HFFc6 (cell line): ENCODE data around the gene TNFSF12. TPM values are rescaled to one million over a fixed set of nuclear protein-coding genes. Genes with fewer than 3 reads are reported as not detected.

Experiments used
- DNase-seq: peaks from one replicate; pipeline ENCODE4 v3.0.0-alpha.2; 2018
- H3K27ac Mint-ChIP-seq: 2 replicates; pipeline ENCODE4 v1.8.0; 2020; ENCODE audit warnings: mild to moderate bottlenecking, mixed read lengths
- H3K27me3 Mint-ChIP-seq: 2 replicates; pipeline ENCODE4 v1.8.0; 2021; ENCODE audit warnings: mild to moderate bottlenecking, moderate library complexity, mixed read lengths; ENCODE audit not compliant: insufficient read depth
- H3K36me3 Mint-ChIP-seq: 2 replicates; pipeline ENCODE4 v1.8.0; 2021; ENCODE audit warnings: low read depth, mixed read lengths
- H3K4me1 Mint-ChIP-seq: 2 replicates; pipeline ENCODE4 v1.8.0; 2020; ENCODE audit warnings: low read depth, mixed read lengths
- H3K4me3 Mint-ChIP-seq: 2 replicates; pipeline ENCODE4 v1.8.0; 2020; ENCODE audit warnings: mild to moderate bottlenecking, moderate library complexity, mixed read lengths
- H3K9me3 Mint-ChIP-seq: 2 replicates; pipeline ENCODE4 v1.8.0; 2020; ENCODE audit warnings: mild to moderate bottlenecking, mixed read lengths
- CTCF ChIP-seq: fragments of 200-600 bp; sonication (generic); IDR thresholded peaks from 2 replicates; pipeline ENCODE4 v1.5.0; 2021; ENCODE audit warnings: antibody characterized with exemption, mild to moderate bottlenecking
- total RNA-seq, 6 experiments: library from RNA; stranded (reverse); fragmentation: NEBNext Ultra II Directional; extraction: Animal tissue kit (Norgen Biotek cat#: 25700); gene quantifications; 2 replicates in 1 of 6; 3 replicates in 5 of 6; pipeline ENCODE4 v1.2.3, GENCODE V29; 2021

TNFSF12 gene
- total RNA-seq, 6 experiments from 2014 or later, result 22.0 to 28.3 (median 25.4) TPM

GRCh38 chr17:7555320-7555948 lies 6.6 kb downstream of the TNFSF12 start:
- Mint-ChIP-seq H3K36me3 (no peaks in the 10 kb centered on the region; the same call in 1 of the 2 replicates), H3K27me3 (peaks cover 5% of the 10 kb centered on the region), H3K4me1 (peaks cover 22% of the 10 kb centered on the region), H3K9me3 (no peaks in the 10 kb centered on the region), H3K4me3 (no peak overlapping the region), H3K27ac (no peak overlapping the region)
- TF ChIP-seq CTCF, result peak; percentile 34
- DNase-seq, result no peak

GRCh38 chr17:7556627-7557026 lies 7.8 kb downstream of the TNFSF12 start:
- Mint-ChIP-seq H3K4me3 (no peak overlapping the region), H3K4me1 (peaks cover 29% of the 10 kb centered on the region), H3K27ac (no peak overlapping the region), H3K27me3 (peaks cover 8% of the 10 kb centered on the region), H3K9me3 (no peaks in the 10 kb centered on the region), H3K36me3 (no peaks in the 10 kb centered on the region; the same call in 1 of the 2 replicates)
- no peak for DNase-seq
- TF ChIP-seq CTCF, result no peak

- H3K27ac Mint-ChIP-seq, result no peak overlapping the region; the same call in 1 of the 2 replicates
- no peak for TF ChIP-seq CTCF
- peaks cover 8% of the 10 kb centered on the region for H3K27me3 Mint-ChIP-seq
- H3K4me3 Mint-ChIP-seq, result no peak overlapping the region
- H3K4me1 Mint-ChIP-seq, result peaks cover 29% of the 10 kb centered on the region
- no peak for DNase-seq
- peaks cover under 1% of the 10 kb centered on the region; the same call in 1 of the 2 replicates for H3K36me3 Mint-ChIP-seq
- H3K9me3 Mint-ChIP-seq, result no peaks in the 10 kb centered on the region
These were observed 8.4 kb downstream of the TNFSF12 start for GRCh38 chr17:7557147-7557764.

- no peak for DNase-seq
- H3K27ac Mint-ChIP-seq, result peak overlapping the region; percentile 83
- H3K4me1 Mint-ChIP-seq, result peaks cover 35% of the 10 kb centered on the region
- no peak for TF ChIP-seq CTCF
- H3K9me3 Mint-ChIP-seq, result no peaks in the 10 kb centered on the region
- peaks cover 8% of the 10 kb centered on the region for H3K36me3 Mint-ChIP-seq
- H3K4me3 Mint-ChIP-seq, result peak overlapping the region; percentile 62
- H3K27me3 Mint-ChIP-seq, result peaks cover 8% of the 10 kb centered on the region
These were observed 9.1 kb downstream of the TNFSF12 start for GRCh38 chr17:7557775-7558543.

GRCh38 chr17:7558544-7559319 lies 9.9 kb downstream of the TNFSF12 start, which contains the start of gene TNFSF13:
TNFSF13 (plus strand) TSS chr17:7558750; CDS start chr17:7559040, 290 bp downstream.
- peaks cover 36% of the 10 kb centered on the region for H3K4me1 Mint-ChIP-seq
- TF ChIP-seq CTCF, result no peak
- peak within 1 kb of the TSS; percentile 62 for H3K4me3 Mint-ChIP-seq
- H3K27ac Mint-ChIP-seq, result peak within 1 kb of the TSS; percentile 83
- no peaks in the 10 kb centered on the region for H3K9me3 Mint-ChIP-seq
- peaks cover 8% of the 10 kb centered on the region for H3K36me3 Mint-ChIP-seq
- peaks cover 8% of the 10 kb centered on the region for H3K27me3 Mint-ChIP-seq
- DNase-seq, result no peak
